MM.1S (cell line): ENCODE results near the gene GRB10.

Experiments
- EZH2 ChIP-seq: fragments of 300-600 bp; sonication (generic); optimal IDR thresholded peaks from 2 replicates; pipeline ENCODE3; 2017; ENCODE audit warnings: low read depth, mild to moderate bottlenecking, antibody characterized with exemption, low read length, mixed read lengths
- TF ChIP-seq, protein P1 (sequence below): fragments of 300-600 bp; sonication (generic); IDR thresholded peaks from 2 replicates; pipeline ENCODE4 v1.5.1; 2016; ENCODE audit warnings: antibody characterized with exemption, low read length, mixed read lengths

DNA sequence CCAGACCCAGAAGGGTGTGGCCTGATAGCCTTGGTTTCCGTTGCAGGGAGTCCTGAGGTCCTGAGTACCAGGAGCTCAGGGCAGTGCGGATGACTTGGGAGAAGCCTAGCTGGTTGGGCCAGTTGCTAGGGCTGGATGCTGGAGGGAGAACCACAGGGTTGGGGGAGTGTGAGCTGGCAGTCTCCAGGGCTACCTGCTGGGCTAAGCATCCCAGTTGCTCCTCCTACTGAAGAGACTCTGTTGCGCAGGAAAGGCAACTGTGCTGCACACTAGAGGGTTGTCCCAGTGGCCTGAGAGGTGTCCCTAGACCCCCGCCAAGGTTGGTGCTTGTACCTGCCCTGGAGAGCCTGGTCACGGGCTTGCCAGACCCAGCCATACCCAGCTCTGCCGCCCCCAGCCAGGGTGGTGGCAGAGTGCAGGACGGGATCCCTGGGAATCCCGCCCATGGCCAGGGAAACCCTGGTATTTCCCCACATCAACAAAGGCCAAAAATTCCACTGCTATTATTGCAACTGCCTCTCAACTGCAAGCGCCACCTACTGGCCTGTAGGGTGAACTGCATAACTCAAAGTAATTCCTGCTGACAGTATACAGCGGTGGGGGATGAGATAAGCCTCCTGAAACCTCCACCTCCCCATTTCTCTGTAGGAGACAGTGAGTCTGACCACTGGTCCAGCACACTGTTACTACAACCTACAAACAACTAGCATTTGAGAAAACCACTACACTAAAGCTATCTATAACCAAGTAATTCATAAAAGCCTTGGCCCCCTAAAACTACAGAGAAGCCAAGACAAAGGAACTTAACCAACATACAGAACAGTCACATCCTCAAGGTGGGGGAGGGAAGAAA, 149.9 kb downstream of the GRB10 start:
- TF ChIP-seq EZH2 = no peak
- TF ChIP-seq, protein P1, sequence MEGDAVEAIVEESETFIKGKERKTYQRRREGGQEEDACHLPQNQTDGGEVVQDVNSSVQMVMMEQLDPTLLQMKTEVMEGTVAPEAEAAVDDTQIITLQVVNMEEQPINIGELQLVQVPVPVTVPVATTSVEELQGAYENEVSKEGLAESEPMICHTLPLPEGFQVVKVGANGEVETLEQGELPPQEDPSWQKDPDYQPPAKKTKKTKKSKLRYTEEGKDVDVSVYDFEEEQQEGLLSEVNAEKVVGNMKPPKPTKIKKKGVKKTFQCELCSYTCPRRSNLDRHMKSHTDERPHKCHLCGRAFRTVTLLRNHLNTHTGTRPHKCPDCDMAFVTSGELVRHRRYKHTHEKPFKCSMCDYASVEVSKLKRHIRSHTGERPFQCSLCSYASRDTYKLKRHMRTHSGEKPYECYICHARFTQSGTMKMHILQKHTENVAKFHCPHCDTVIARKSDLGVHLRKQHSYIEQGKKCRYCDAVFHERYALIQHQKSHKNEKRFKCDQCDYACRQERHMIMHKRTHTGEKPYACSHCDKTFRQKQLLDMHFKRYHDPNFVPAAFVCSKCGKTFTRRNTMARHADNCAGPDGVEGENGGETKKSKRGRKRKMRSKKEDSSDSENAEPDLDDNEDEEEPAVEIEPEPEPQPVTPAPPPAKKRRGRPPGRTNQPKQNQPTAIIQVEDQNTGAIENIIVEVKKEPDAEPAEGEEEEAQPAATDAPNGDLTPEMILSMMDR = peak; percentile 95
